Tibial artery (tissue), 4 donors: ENCODE measurements around the gene PRSS33.

Source experiments
- DNase-seq, 2 donors: peaks; one replicate each; pipeline ENCODE4 v3.0.0-alpha.2; 2019
- H3K27ac ChIP-seq, 2 donors: fragments of 200-600 bp; sonication (generic) in 1 of 2; 1 replicate in 1 of 2; 2 replicates in 1 of 2; pipeline ENCODE4 v1.5.1; 2018 to 2019; ENCODE audit warnings: mild to moderate bottlenecking in 1 of 2
- H3K27me3 ChIP-seq, 2 donors: fragments of 200-600 bp; sonication (generic) in 1 of 2; one replicate each; pipeline versions ENCODE4 v1.5.1 to v1.6.0; 2016 to 2019
- H3K36me3 ChIP-seq, 3 donors: fragments of 200-600 bp; sonication (generic) in 2 of 3; one replicate each; pipeline ENCODE4 v1.5.1; 2016 to 2019; ENCODE audit warnings: mild to moderate bottlenecking in 2 of 3
- H3K4me1 ChIP-seq, 4 donors: fragments of 200-600 bp; sonication (generic) in 2 of 4; 1 replicate in 3 of 4; 2 replicates in 1 of 4; pipeline ENCODE4 v1.5.1; 2016 to 2019
- H3K4me3 ChIP-seq, 2 donors: fragments of 200-600 bp; sonication (generic) in 1 of 2; 1 replicate in 1 of 2; 2 replicates in 1 of 2; pipeline ENCODE4 v1.5.1; 2018 to 2019; ENCODE audit warnings: mild to moderate bottlenecking in 2 of 2
- H3K9me3 ChIP-seq, 3 donors: fragments of 200-600 bp; sonication (generic) in 1 of 3; one replicate each; pipeline ENCODE4 v1.5.1; 2016 to 2019
- CTCF ChIP-seq, 2 experiments: fragments of 200-600 bp in 1 of 2; fragments of 450-650 bp in 1 of 2; IDR thresholded peaks; one replicate each; pipeline ENCODE4 v1.5.1; 2017 to 2019; ENCODE audit warnings: antibody characterized with exemption in 2 of 2, mild to moderate bottlenecking in 1 of 2, moderate library complexity in 1 of 2
- intact Hi-C: fragments of 100-400 bp; cut with DNase I; formaldehyde crosslinking; loops from one replicate; pipeline ENCODE4 v1.15.0; 2023; ENCODE audit warnings: low total_unique reads

Gene PRSS33

GRCh38 chr16:2787406-2787805 lies at the start of gene PRSS33:
Gene PRSS33, minus strand, starts transcription at chr16:2787560. Its CDS starts 1,013 bp downstream, at chr16:2786547.
- no peak for DNase-seq
- Histone ChIP-seq H3K27me3 (peaks cover 0 to 85% of the 10 kb centered on the region in 2 donors), H3K4me1 (peaks cover 0 to 11% (median 7%) of the 10 kb centered on the region in 4 donors), H3K4me3 (no peak within 1 kb of the TSS), H3K36me3 (no peaks in the 10 kb centered on the region), H3K27ac (no peak within 1 kb of the TSS), H3K9me3 (no peaks in the 10 kb centered on the region)
- intact Hi-C loops: no loop called here
- TF ChIP-seq CTCF (IDR thresholded peaks at IDR 0.05): no peak

GRCh38 chr16:2836646-2837508 lies 49.5 kb upstream of the PRSS33 start:
- no peak overlapping the region for H3K4me3 ChIP-seq
- H3K27ac ChIP-seq: no peak overlapping the region
- peaks cover 0 to 72% of the 10 kb centered on the region in 2 donors for H3K27me3 ChIP-seq
- H3K9me3 ChIP-seq: no peaks in the 10 kb centered on the region
- intact Hi-C loops: no loop called here
- no peak for TF ChIP-seq CTCF (IDR thresholded peaks at IDR 0.05)
- H3K36me3 ChIP-seq: no peaks in the 10 kb centered on the region
- H3K4me1 ChIP-seq: peaks cover 0 to 16% (median 0%) of the 10 kb centered on the region in 4 donors
- DNase-seq: no peak

- no peak overlapping the region for H3K4me3 ChIP-seq
- no peaks in the 10 kb centered on the region for H3K36me3 ChIP-seq
- peaks cover 0 to 72% of the 10 kb centered on the region in 2 donors for H3K27me3 ChIP-seq
- intact Hi-C loops: no loop called here
- no peak overlapping the region for H3K27ac ChIP-seq
- no peak for DNase-seq
- TF ChIP-seq CTCF (IDR thresholded peaks at IDR 0.05): no peak
- H3K9me3 ChIP-seq: no peaks in the 10 kb centered on the region
- peaks cover 0 to 16% (median 0%) of the 10 kb centered on the region in 4 donors for H3K4me1 ChIP-seq
Measured at GRCh38 chr16:2835638-2836493, 48.5 kb upstream of the PRSS33 start.

- intact Hi-C loops: no loop called here
- TF ChIP-seq CTCF (IDR thresholded peaks at IDR 0.05): no peak
- peaks cover 0 to 16% (median 0%) of the 10 kb centered on the region in 4 donors for H3K4me1 ChIP-seq
- DNase-seq: no peak
- H3K27ac ChIP-seq: no peak overlapping the region
- no peak overlapping the region for H3K4me3 ChIP-seq
- no peaks in the 10 kb centered on the region for H3K9me3 ChIP-seq
- peaks cover 0 to 72% of the 10 kb centered on the region in 2 donors for H3K27me3 ChIP-seq
- no peaks in the 10 kb centered on the region for H3K36me3 ChIP-seq
Measured at GRCh38 chr16:2834968-2835367, 47.6 kb upstream of the PRSS33 start.

GRCh38 chr16:2833776-2834175 lies 46.4 kb upstream of the PRSS33 start:
- Histone ChIP-seq H3K36me3 (no peaks in the 10 kb centered on the region), H3K27me3 (peaks cover 0 to 73% of the 10 kb centered on the region in 2 donors), H3K9me3 (no peaks in the 10 kb centered on the region), H3K4me3 (no peak overlapping the region), H3K4me1 (peaks cover 0 to 18% (median 0%) of the 10 kb centered on the region in 4 donors), H3K27ac (no peak overlapping the region)
- TF ChIP-seq CTCF (IDR thresholded peaks at IDR 0.05): no peak
- intact Hi-C loops: no loop called here
- DNase-seq: no peak
